ENCODE results near the gene LIM2.
A peak's percentile ranks its signal among the peaks of the same experiment; 100 is the strongest.

LIM2 gene

DNA sequence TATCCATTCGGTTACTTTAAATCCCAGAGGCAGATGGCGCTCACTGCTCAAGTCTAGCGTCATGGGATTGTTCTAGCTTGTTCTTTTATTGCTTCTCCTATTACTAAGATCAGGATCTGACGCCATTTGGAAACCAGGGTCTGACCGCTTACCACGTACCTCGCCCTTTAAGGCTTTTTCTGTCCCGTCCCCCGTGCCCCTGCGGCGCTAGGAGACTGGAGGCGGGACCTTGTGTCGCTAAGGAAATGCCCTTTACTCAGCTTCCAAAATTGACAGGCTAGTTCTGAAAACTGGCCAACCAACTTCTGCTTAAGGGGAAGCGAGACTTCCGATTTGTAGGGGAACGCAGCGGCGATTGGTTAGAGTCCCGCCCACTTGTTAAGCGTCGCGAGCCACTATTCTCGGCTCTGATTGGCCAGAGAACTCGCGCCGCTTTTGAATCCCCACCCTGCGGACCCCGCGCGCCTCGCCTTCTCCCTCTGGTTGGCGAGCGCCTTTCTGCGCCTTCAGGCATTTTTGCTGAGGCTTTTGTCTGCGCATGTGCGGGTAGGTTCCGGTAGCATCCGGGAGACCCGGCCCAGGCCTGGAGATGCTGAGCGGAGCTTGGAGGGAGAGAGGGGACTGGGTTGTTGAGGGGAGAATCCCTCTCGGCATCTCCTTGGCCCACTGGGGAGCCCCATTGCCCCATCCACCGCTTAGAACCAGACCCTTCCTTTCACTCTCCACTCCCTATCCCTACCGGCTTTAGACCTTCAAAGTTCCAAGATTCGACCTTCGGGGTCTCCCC is 6.5 kb upstream of the LIM2 start:
- peak; percentile 92 for DNase-seq

DNA sequence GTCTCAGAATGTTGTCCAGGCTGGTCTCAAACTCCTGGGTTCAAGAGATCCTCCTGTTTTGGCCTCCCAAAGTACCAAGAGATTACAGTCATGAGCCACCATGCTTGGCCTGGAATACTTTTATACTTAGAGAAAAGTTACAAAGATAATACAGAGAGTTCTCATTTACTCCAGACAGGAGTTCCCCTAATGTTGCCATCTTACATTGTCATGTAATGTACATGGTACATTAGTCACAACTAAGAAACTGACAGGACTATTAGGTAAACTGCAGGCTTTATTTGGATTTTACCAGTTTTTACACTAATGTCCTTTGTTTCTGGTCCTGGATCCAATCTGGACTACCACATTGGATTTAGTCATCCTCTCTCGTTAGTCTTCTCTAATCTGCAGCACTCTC is 4.9 kb upstream of the LIM2 start:
- DNase-seq, result no peak

DNA sequence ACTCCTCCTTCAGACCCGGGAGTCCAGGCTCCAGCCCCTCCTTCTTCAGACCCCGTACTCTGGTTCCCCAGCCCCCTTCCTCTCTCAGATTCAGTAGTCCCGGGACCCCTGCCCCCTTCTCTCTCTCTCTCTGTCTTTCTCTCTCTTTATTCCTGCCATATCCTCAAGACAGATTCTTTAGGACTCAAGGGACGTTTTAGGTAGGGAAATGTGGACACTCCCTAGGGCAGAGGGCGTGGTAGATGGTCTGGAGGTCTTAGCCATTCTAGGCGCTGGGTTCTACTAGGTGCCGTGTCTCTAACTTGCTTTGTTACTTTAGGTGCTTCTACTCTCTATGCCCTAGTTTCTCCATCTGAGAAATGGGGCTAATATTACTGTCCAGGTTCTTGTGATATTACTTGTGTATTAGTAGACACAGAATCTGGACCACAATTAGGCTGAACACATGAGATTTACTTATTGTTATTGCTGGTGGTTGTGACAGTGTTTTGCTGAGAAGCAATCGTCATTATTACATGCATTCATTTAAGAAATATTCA is 3.4 kb upstream of the LIM2 start:
- no peak for DNase-seq

DNA sequence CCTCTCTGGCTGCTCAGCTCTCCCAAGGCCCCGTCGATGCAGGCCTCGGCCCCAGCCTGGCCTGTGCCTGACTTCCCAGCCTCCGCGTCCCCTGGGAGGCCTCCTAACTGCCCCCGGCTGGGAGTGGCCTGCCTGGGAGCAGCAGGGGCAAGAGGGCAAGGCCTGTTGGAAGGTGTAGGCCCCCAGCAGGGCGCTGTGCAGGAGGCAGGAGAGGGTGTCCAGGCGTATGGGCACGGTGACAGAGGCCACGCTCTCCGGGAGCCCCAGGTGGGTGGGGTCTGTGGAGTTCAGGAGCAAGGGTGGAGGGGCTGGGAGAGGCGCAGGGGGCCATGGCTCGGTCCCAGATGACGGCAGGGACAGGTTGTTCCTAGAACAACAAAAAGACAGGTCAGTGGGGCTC is 1.4 kb upstream of the LIM2 start:
- DNase-seq, result no peak

DNA sequence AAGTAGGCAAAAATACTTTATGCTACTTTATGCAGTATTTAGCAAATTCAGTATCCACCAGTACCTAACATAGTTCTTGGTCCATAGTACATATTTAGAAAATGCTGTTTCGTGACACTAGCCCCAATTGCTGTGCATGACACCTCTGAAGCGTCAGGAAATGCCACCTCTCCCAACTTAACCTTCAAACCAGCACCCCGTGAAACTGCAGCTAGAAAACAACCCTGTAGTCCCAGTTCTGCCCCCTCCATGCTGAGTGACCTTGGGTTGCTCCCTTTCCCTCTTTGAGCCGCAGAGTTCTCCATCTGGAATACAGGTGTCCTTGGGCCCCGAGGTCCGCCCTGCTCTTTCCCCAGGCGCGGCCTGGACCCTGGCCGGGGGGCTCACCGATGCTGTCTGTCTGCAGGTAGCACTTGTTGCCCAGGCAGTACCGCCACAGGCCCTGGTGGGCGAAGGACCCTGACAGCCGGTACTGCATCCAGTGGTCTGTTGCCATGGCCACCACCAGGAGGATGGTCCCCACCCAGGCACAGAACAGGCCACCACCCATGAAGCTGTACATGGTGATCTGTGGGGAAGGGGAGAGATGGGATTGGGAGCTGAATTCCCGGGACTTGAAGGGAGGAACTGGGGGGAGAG is 773 bp downstream of the LIM2 start:
- DNase-seq, result no peak

DNA sequence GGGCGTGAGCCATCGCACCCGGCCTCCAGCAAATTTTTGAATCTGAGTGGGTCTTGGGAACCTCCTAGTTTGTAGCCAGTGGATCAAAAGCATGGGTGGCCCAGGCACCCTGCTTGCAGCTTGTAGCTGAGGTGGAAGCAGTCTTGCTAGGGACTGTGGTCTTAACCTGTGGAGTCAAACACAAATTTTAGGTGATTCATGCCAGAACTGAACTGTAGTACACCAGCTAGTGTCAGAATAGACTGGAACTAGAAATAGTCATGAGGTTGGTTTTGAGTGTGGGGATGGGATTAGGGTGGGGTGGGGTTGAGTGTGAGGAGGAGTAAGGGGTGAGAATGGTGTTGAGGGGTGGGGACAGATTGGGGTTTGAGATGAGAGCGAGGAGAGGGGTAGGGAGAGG is 5.8 kb downstream of the LIM2 start:
- DNase-seq, result no peak

DNA sequence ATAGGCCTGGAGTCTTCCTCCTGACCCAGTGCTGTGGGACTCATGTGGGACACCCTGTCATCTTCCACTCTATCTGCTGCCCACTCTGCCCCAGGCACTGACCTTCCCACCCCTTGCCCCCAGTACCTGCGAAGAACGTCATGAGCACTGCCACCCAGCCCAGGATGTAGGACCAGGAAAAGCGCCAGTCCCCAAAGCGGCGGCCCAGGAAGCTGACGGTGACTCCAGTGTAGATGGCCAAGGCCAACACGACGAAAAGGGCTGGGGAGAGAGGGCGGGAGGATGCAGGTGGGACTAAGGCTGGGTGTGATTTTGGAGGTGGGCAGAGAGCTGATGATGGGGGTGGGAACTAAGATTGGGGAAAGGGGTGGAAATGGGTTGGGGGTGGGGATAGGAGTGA is 7.4 kb downstream of the LIM2 start:
- DNase-seq, result no peak

DNA sequence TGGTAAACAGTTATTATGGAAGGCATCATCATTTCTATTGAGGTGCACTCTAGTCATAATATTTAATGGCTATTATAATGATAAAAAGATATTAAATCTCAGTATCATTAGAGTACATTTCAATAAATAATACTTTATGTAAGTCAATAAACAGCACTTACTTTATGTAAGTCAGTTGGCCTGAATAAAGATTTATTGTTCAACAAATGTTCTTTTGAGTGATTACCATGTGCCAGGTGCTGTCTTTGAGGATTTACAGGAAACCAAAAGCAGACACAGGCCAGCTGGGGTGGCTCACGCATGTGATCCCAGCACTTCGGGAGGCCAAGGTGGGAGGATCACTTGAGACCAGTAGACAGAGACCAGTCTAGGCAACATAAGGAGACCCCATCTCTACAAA is 10.4 kb downstream of the LIM2 start:
- DNase-seq, result no peak

DNA sequence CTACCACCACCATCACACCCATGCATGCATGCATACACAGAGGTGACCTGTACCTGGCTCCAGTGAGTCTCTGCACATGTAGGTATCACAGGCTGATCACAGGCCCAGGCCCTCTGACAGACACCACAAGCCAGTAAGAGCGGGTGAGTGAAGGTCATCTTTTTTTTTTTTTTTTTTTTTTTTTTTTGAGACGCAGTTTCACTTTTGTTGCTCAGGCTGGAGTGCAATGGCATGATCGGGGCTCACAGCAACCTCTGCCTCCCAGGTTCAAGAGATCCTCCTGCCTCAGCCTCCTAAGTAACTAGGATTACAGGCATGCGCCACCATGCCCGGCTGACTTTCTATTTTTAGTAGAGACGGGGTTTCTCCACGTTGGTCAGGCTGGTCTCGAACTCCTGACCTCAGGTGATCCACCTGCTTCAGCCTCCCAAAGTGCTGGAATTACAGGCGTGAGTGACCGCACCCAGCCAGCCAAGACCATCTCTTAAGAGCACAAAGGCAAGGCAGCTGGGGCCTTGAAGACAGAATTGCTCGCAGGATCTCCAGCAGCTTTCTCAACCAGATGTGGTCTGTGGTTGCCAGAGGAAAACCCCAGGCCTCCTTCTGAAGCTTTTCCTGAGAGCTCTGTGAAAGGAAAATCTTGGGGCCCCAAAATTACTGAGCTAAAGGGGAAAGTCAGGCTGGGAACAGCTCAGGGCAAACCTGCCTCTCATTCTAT is 12.1 kb downstream of the LIM2 start:
- DNase-seq, result no peak

DNA sequence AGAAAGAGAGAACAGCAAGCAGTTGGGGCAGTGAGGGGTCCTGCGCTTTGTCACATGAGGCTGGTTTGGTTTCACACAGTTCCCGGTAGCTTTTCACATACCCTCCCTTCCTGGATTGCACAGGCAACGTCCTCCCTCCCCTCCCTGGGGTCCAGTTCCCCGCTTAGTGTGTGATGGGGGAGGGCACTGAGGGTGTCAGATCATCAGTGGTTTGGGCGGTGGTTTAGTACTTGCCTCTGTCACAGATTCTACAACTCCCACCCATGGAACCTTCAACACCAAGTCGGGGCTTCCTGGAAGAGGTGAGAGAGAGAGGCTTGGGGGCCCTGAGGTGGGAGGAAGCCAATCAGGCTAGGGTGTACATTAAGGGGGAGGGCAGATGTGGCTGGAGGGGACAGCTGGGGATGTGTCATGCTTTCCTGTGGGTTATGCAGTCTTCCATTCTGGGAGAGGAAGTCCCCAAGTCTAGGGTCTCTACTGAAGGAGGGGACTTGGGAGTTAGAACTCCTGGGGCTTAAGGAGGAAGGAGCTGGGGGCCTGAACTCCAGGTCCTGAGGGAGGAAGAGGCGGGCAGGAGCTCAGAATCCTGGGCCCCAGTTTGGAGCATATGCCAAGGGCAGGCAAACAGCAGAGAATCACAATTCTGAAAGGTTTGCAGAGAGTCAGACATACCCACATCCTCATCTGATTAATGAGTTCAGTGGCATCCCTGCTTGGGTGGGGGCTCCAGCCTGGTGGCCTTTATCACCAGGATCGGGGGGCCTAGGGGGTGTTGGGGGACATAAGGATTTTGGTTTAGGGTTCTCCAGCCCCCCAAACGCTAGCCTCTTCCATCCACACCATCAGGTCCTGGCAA is 14.9 kb downstream of the LIM2 start, which contains the start of gene NKG7:
NKG7 (minus strand) TSS at position 6 of the 856 bp plus-strand sequence. CDS start 119 bp downstream, outside the sequence.
- no peak for DNase-seq

DNA sequence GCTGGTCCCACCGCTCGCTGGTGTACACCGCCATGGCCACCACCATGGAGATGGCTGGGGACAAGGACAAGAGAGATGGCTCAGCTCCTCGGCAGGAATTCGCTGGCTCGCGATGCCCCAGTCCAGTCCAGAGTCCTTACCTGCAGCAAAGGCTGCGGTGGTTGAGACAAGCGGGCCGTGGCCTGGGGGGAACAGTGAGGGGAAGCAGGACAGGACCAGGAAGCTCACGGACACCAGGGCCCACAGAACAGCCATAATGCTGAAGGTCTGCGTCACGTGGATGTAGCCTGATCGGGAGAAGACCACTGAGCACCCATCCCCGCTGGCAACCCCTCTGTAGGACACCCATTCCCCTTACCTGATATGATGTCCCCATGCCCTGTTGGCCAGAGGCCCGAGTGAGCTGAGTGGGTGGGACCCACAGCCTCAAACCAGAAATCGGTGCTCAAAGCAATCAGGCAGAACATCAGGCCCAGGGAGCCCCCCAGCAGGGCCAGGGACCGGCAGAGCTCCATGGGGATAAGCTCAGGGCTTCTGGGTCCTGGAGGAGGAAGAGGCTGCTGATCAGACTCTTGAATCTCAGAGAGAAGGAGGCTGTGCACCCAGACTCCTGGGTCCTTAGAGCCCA is 15.6 kb downstream of the LIM2 start:
- no peak for DNase-seq

DNA sequence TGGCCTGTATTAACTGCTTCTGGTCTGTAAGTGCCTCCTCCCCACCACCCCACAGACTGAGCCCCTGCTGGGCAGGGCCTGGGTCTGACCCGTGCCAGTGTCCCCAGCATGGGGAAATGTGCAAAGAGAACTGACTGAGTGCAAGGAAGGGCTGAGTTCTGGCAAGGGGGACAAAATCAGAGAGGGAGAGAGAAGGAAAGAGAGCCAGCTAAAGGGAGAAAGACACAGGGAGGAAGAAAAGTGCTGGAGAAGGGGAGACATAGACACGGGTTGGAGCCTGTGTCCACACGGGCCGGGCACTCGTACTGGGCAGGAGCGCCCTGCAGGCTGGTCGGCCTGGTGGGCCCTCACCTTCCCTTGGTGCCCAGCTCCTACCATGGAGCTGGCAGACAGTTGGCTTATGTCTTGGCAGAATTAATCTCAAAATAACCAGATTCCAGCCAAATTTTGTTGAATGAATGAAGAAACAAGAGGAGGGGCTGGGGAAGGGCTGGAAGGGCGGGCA is 16.5 kb downstream of the LIM2 start:
- DNase-seq, result no peak

DNA sequence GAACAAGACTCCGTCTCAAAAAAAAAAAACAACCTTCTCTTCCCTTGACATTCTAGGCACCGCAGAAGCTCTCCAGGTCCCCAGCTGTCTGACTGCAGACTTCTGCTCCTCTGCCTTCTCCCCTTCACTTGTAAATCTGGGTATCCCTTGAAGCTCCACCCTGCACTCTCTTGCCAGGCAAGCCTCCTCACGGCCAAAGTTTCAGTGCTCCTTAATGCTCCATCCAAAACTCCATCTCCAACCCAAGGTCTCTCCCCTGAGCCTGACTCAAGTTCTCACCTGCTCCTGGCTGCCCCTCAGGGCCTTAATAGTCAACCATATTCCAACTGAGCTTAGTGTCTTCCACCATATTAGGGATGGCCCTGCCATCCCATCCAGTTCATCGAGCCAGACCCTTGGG is 17.5 kb downstream of the LIM2 start:
- DNase-seq, result no peak

DNA sequence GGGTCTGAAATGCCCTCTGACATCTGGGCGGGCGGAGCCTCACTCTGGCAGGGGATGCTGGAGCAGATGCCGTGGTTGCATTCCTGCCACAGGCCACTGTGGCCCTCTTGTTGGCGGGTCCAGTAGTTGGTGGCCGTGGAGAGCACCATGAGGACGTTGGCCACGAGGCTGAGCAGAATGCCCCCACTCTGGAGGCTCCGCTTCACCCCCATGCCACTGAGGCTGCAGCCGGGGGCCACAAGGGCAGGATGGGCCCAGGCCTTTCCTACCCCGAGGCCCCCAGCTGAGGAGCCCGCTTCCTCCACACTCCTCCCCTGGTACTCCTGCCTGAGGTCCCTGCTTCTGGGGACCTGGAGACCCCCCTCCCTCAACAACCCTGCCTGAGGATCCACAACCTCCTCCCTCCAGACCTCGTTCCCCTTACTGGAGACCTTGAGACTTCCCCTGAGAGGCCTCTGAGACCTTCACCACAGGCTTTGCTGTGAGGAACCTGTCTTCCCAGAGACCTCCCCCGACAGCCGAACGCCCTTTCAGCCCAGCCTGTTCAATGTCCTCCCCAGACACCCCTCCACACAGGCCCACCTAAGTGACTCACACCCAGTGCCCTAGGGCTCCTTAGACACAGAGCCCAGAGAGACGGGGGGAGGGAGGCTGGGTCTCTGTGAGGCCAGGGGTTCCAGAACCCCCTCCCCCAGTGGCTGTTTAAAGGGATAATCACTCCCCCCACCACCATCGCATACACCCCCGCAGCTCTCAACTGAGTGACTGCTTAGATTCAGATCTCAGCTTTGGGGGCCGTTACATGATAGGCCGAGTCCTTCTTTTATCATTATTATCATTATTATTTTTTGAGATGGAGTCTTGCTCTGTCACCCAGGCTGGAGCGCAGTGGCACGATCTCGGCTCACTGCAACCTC is 19.1 kb downstream of the LIM2 start, which contains the start of gene CLDND2:
CLDND2 (minus strand) TSS at position 638 of the 917 bp plus-strand sequence; CDS start at position 212, 426 bp downstream.
- DNase-seq, result no peak

DNA sequence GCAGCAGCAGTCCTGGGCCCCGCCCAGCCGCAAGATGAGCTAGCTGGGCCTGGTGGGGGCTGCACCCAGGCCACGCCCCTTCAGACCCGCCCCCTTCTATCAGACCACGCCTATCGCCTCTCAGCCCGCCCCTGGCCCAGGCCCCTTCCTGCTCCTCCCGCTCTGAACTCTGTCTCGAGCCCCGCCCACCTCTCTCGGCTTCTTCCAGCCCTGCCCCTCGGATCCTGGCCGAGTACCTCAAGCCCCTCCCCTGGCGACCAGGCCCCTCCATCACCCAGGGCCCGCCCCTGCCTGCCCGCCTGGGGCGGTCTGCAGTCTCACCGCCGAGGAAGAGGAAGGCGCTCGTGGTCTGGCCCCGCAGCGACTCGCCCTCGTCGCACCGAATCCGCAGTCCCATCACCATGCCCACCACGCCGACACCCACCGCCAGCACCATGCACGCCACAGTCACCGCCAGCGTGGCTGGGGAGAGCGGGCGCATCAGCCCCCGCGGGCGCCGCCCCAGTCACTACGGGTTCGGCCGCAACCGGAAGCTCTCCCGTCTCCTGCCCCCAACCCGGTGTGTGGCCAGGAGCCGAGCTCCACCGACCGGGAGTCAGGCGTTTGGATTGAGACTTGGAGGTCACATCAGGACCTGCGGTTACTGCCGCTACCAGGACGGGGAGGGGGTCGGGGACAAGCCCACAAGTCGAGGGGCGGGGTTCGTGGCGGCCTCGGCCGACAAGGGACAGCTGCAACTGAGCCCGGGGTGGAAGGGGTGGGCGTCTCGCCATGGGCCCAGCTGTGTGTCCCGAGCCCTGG is 20.0 kb downstream of the LIM2 start:
- DNase-seq, result peak; percentile 91

DNA sequence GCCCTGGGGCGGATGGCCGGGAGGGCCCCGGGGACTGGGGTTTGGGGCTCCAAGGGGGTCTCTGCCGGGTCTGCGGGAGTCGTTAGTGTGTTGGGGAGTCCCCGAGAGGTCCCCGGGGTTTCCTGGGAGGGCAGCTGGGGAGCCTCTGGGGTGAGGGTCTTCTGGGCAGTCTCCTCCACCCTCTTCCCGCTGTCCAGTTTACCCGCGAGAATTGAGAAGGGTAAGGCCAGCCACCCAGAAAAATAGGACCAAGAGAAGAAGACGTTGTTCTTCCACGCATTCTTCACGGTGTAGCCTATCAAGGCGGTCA is 20.6 kb downstream of the LIM2 start:
- no peak for DNase-seq

DNA sequence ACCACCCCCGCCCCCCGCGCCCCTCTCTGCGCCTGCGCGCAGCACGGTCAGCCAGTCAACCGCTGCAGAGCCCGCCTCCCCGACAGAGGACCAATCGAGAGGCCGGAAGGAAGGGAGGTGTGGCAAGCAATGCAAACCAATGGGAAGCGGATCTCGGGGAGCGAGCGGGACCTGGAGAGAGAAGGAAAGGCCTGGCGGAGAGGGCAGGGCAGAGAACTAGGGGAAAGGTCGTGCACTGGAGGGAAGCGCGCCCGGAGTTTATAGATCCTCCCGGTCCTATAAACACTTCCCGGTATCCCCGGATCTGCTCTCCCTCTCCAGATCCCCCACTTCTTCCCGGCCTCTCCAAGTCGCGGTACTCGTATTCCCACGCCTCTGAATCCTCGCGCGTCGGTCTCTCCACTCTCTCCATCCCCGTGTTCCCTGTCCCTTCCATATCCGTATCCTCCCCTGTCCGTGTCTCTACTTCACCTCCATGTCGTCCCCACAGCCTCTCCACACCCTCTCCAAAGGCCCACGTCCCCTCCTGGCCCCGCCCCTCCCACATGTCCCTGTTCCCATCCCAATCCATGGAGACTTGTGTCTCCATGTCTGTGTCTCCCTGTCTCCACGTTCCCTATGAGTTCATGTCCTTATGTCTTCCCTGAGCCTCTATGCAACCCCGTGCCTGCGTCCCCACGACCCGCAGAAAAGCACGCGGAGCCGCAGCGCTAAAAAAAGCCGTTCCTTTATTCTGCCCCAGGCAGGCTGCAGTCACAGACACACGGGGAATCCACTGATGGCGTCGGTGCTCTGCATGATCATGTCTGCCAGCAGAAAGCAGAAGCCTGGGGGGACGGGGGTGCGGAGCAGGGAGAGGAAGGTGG is 21.2 kb downstream of the LIM2 start:
- DNase-seq, result peak; percentile 97

DNA sequence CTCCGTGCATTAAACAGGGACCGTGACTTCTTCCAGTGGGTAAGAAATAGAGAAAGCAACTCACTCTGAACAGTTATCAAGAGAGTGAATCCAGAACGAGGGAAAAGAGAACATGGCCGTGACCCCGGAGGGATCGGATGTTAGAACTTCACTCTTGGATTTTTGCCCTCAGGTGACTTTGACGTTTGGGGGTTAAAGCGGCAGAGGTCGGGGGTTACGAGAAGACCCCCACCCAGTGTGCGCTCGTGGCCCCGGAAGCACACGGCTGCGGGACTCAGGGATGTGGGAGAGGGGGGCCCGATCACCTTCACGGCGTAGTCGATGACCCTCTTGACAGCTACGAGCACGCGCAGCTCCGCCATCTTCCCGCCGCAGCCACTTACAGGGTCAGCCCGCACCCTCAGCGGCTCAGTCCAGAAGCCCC is 21.8 kb downstream of the LIM2 start, which contains the start of gene ETFB:
ETFB (minus strand) TSS at position 424 of the 424 bp plus-strand sequence; CDS start at position 362, 62 bp downstream.
- no peak for DNase-seq

All from NCI-H774 (cell line).